HepG2 (cell line): Measurements from ENCODE around the gene MYO3B.

Experiments
- FIP1L1 ChIP-seq: fragments of 200-400 bp; formaldehyde crosslinking; IDR thresholded peaks from 2 replicates; pipeline ENCODE4 v1.6.1; 2018; ENCODE audit warnings: low read depth, mild to moderate bottlenecking, low read length, moderate library complexity, borderline replicate concordance; ENCODE audit not compliant: insufficient read depth
- FOSL1 ChIP-seq: sonication (generic); formaldehyde crosslinking; IDR thresholded peaks from 2 replicates; pipeline ENCODE4 v1.9.0; 2021; ENCODE audit warnings: missing genetic modification reagents, borderline replicate concordance
- HIVEP1 ChIP-seq: sonication (generic); formaldehyde crosslinking; IDR thresholded peaks from 2 replicates; pipeline ENCODE4 v1.4.0; 2020; ENCODE audit warnings: mild to moderate bottlenecking, missing genetic modification reagents
- JUNB ChIP-seq: sonication (generic); formaldehyde crosslinking; IDR thresholded peaks from 2 replicates; pipeline ENCODE4 v1.8.0; 2022; ENCODE audit warnings: missing genetic modification reagents, mild to moderate bottlenecking, borderline replicate concordance
- KLF9 ChIP-seq: IDR thresholded peaks from 2 replicates; pipeline ENCODE4 v1.6.1; 2016; ENCODE audit warnings: low read depth
- MAFK ChIP-seq, 2 experiments: IDR thresholded peaks in 1 of 2; conservative IDR thresholded peaks in 1 of 2; 2 replicates each; pipeline ENCODE4 v1.6.1; 2011; ENCODE audit warnings: improper control_type of control experiment in 2 of 2, low read length in 2 of 2
- POLR2A ChIP-seq, 2 experiments: IDR thresholded peaks; 2 replicates each; pipeline ENCODE4 v1.6.1; 2011; ENCODE audit warnings: low read depth in 2 of 2, low read length in 2 of 2, mild to moderate bottlenecking in 1 of 2, moderate library complexity in 1 of 2; ENCODE audit not compliant: insufficient read depth in 1 of 2
- REPIN1 ChIP-seq: sonication (generic); formaldehyde crosslinking; IDR thresholded peaks from 2 replicates; pipeline ENCODE4 v1.8.0; 2022; ENCODE audit warnings: missing genetic modification reagents, low read depth, mild to moderate bottlenecking, borderline replicate concordance
- SRSF4 ChIP-seq: fragments of 200-400 bp; formaldehyde crosslinking; IDR thresholded peaks from one replicate; pipeline ENCODE4 v1.6.1; 2018; ENCODE audit warnings: mild to moderate bottlenecking, low read depth, low read length, moderate library complexity; ENCODE audit not compliant: poor library complexity, severe bottlenecking
- STAT5B ChIP-seq: sonication (generic); formaldehyde crosslinking; IDR thresholded peaks from 2 replicates; pipeline ENCODE4 v1.4.0; 2020; ENCODE audit warnings: missing genetic modification reagents
- ZNF274 ChIP-seq: sonication (generic); formaldehyde crosslinking; IDR thresholded peaks from 2 replicates; pipeline ENCODE4 v1.5.1; 2020; ENCODE audit warnings: mild to moderate bottlenecking, missing genetic modification reagents
- ZNF672 ChIP-seq: sonication (generic); formaldehyde crosslinking; IDR thresholded peaks from 2 replicates; pipeline ENCODE4 v1.8.1; 2022; ENCODE audit warnings: missing genetic modification reagents

DNA sequence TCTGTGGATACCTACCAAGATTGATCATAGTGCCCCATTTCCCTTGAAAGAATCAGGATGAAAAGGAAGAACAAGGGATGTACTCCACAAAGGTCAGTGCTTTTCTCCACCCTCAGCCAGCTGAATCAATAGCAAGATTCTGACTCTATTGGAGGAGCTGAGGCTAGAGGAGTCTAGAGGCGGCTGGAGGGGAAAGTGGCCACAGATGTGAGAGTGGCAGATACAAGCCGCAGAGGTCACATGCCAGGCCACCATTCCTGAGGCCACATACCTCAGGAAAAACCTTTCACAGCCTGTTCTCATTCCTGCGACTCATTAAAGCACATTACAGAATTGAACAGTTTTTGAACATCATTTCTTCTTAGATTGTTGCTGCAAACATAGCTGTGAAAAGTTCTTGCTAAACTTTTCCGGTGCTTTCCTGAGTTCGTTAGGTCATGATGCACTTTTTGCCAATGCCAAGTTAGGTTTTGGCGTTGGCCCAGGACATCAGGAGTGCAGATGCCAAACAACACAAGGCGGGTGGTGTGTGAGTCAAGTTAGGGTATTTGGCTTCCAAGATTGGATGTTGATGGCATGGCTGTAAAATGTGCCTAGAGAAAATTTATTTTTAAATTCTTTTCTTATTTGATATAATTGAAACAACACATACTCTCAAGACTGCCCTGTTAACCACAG, 376.5 kb downstream of the MYO3B start:
- TF ChIP-seq POLR2A (IDR thresholded peaks at IDR 0.05; ENCODE audit: insufficient read depth in 1 of 2, low read depth in 2 of 2, low read length in 2 of 2) = no peak
- no peak for TF ChIP-seq SRSF4
- TF ChIP-seq KLF9 (CRISPR knock-in tag) = no peak
- TF ChIP-seq HIVEP1 = no peak
- TF ChIP-seq MAFK (conservative IDR thresholded peaks at IDR 0.05 in 1 of 2, IDR thresholded peaks at IDR 0.05 in 1 of 2; ENCODE audit: low read length in 2 of 2) = no peak
- no peak for TF ChIP-seq FOSL1 (CRISPR knock-in tag)
- no peak for TF ChIP-seq ZNF274
- no peak for TF ChIP-seq ZNF672 (CRISPR knock-in tag)
- TF ChIP-seq FIP1L1 = no peak
- TF ChIP-seq REPIN1 (CRISPR knock-in tag) = no peak
- no peak for TF ChIP-seq JUNB (CRISPR knock-in tag)
- no peak for TF ChIP-seq STAT5B (CRISPR knock-in tag)
